ENCODE measurements around the gene MORC1. TPM values are rescaled to one million over a fixed set of nuclear protein-coding genes. Genes with fewer than 3 reads are reported as not detected.

The MORC1 gene
- polyA plus RNA-seq, 1 donor from 2014 or later: not detected

GRCh38 chr3:108940166-108940565 is 177.8 kb downstream of the MORC1 start:
- H4K20me1 ChIP-seq (ENCODE audit: insufficient read depth): no peaks in the 10 kb centered on the region
- H2AFZ ChIP-seq (ENCODE audit: low read depth, low read length): no peak overlapping the region
- no peak overlapping the region for H3K27ac ChIP-seq (ENCODE audit: low read length)
- H3K27me3 ChIP-seq (ENCODE audit: insufficient read depth, low read depth, low read length): no peaks in the 10 kb centered on the region
- no peaks in the 10 kb centered on the region for H3K36me3 ChIP-seq (ENCODE audit: insufficient read depth, low read length)
- H3K9ac ChIP-seq (ENCODE audit: low read length): no peak overlapping the region
- TF ChIP-seq RAD21 (conservative IDR thresholded peaks at IDR 0.05): no peak
- no peak for TF ChIP-seq MXI1 (conservative IDR thresholded peaks at IDR 0.05; ENCODE audit: poor library complexity, severe bottlenecking)
- TF ChIP-seq POLR2AphosphoS5 (IDR thresholded peaks at IDR 0.05): no peak
- TF ChIP-seq CTCF (IDR thresholded peaks at IDR 0.05; ENCODE audit: poor library complexity, severe bottlenecking): no peak
- TF ChIP-seq REST (IDR thresholded peaks at IDR 0.05; ENCODE audit: borderline replicate concordance): no peak
- TF ChIP-seq EP300 (conservative IDR thresholded peaks at IDR 0.05; ENCODE audit: poor library complexity, severe bottlenecking): no peak
- no peak for TF ChIP-seq SMC3 (conservative IDR thresholded peaks at IDR 0.05; ENCODE audit: poor library complexity)
- TF ChIP-seq EZH2 (IDR thresholded peaks at IDR 0.05; ENCODE audit: borderline replicate concordance, insufficient read depth, low read length, poor library complexity, severe bottlenecking): no peak
- no peak for TF ChIP-seq TAF1 (IDR thresholded peaks at IDR 0.05; ENCODE audit: low read depth)
- H3K9me3 ChIP-seq (ENCODE audit: low read length): no peaks in the 10 kb centered on the region
- no peaks in the 10 kb centered on the region for H3K79me2 ChIP-seq (replicated peaks; ENCODE audit: insufficient read depth, low read length)
- no peaks in the 10 kb centered on the region for H3F3A ChIP-seq (ENCODE audit: insufficient read depth, low read length, poor library complexity, severe bottlenecking)
- H3K4me2 ChIP-seq (ENCODE audit: low read length): no peak overlapping the region
- H3K4me3 ChIP-seq (ENCODE audit: low read length): no peak overlapping the region
- H3K9me2 ChIP-seq (ENCODE audit: insufficient read depth, low read length): no peaks in the 10 kb centered on the region

- no peaks in the 10 kb centered on the region for H4K20me1 ChIP-seq (ENCODE audit: insufficient read depth)
- no peak overlapping the region for H3K27ac ChIP-seq (ENCODE audit: low read length)
- no peak overlapping the region for H3K9ac ChIP-seq (ENCODE audit: low read length)
- no peak for TF ChIP-seq REST (IDR thresholded peaks at IDR 0.05; ENCODE audit: borderline replicate concordance)
- H3K4me2 ChIP-seq (ENCODE audit: low read length): no peak overlapping the region
- H3K9me3 ChIP-seq (ENCODE audit: low read length): no peaks in the 10 kb centered on the region
- no peak overlapping the region for H3K4me3 ChIP-seq (ENCODE audit: low read length)
- no peaks in the 10 kb centered on the region for H3K9me2 ChIP-seq (ENCODE audit: insufficient read depth, low read length)
- no peak overlapping the region for H2AFZ ChIP-seq (ENCODE audit: low read depth, low read length)
- no peaks in the 10 kb centered on the region for H3K27me3 ChIP-seq (ENCODE audit: insufficient read depth, low read depth, low read length)
- H3F3A ChIP-seq (ENCODE audit: insufficient read depth, low read length, poor library complexity, severe bottlenecking): no peaks in the 10 kb centered on the region
- H3K36me3 ChIP-seq (ENCODE audit: insufficient read depth, low read length): no peaks in the 10 kb centered on the region
- no peaks in the 10 kb centered on the region for H3K79me2 ChIP-seq (replicated peaks; ENCODE audit: insufficient read depth, low read length)
These were observed 180.8 kb downstream of the MORC1 start for GRCh38 chr3:108936924-108937689.
